ENCODE measurements around the gene MERTK. TPM values are rescaled to one million over a fixed set of nuclear protein-coding genes. Genes with fewer than 3 reads are reported as not detected.

Gene MERTK
- total and polyA plus RNA-seq, 2 donors (not counting 1 experiment from before 2014, with no cell fraction given), result 0.04 to 0.34 TPM

GRCh38 chr2:112048236-112048592, 149.8 kb downstream of the MERTK start:
- H3K27ac ChIP-seq (ENCODE audit: low read length in 2 of 2), result no peak overlapping the region
- no peak overlapping the region for H3K9ac ChIP-seq (ENCODE audit: low read length)
- Mint-ChIP-seq H3K27me3 (peaks cover 9% of the 10 kb centered on the region), H3K27ac (no peak overlapping the region), H3K4me3 (no peak overlapping the region), H3K4me1 (no peaks in the 10 kb centered on the region), H3K9me3 (ENCODE audit: insufficient read depth) (peaks cover 3% of the 10 kb centered on the region)
- H3K4me1 ChIP-seq (ENCODE audit: control insufficient read depth in 2 of 2, insufficient read depth in 2 of 2, low read length in 2 of 2), result no peaks in the 10 kb centered on the region
- ATAC-seq (ENCODE audit: low read depth), result no peak
- TF ChIP-seq CTCF (IDR thresholded peaks at IDR 0.05) (no peak), EZH2 (IDR thresholded peaks at IDR 0.05; ENCODE audit: borderline replicate concordance, insufficient read depth, low read depth, low read length, poor library complexity, severe bottlenecking) (no peak)
- H3K9me3 ChIP-seq (ENCODE audit: control extremely low read depth in 1 of 3, control insufficient read depth in 2 of 3, insufficient read depth in 1 of 3, low read length in 2 of 3), result peaks cover 0 to 9% (median 1%) of the 10 kb centered on the region in 3 donors
- no peak overlapping the region for H3K4me3 ChIP-seq (ENCODE audit: control extremely low read depth in 1 of 5, extremely low read depth in 1 of 5, insufficient read depth in 1 of 5, low read depth in 2 of 5, low read length in 4 of 5)
- no peaks in the 10 kb centered on the region for H3K36me3 ChIP-seq (replicated peaks in 1 of 2; ENCODE audit: control extremely low read depth in 1 of 2, control insufficient read depth in 1 of 2, extremely low read depth in 1 of 2, insufficient read depth in 2 of 2, low read length in 1 of 2)
- POLR2A ChIA-PET, result no interaction called here
- DNase-seq, result no peak
- no peak overlapping the region for H2AFZ ChIP-seq (ENCODE audit: insufficient read depth, low read depth, low read length, poor library complexity, severe bottlenecking)
- H3K27me3 ChIP-seq (replicated peaks in 1 of 4; ENCODE audit: control extremely low read depth in 1 of 4, control insufficient read depth in 3 of 4, insufficient read depth in 4 of 4, low read length in 3 of 4), result peaks cover 0 to 3% (median 0%) of the 10 kb centered on the region in 4 experiments
- CTCF ChIA-PET, result interaction anchor here (1.1 to 8.8 kb wide), 5 partner anchors 54 to 164 kb away, joined by 3 to 83 read pairs (median 5); partner anchors contain the start of gene ANAPC1
- H3K79me2 ChIP-seq (ENCODE audit: control insufficient read depth, insufficient read depth, low read length), result no peaks in the 10 kb centered on the region
- H4K20me1 ChIP-seq (ENCODE audit: control insufficient read depth, insufficient read depth, low read length, poor library complexity, severe bottlenecking), result no peaks in the 10 kb centered on the region
- WGBS (ENCODE audit: insufficient coverage), result 67% methylated on average over 3 of the region's 4 CpGs
- no peak overlapping the region for H3K4me2 ChIP-seq (replicated peaks; ENCODE audit: low read depth, low read length, poor library complexity, severe bottlenecking)
- intact Hi-C loops (cut with micrococcal nuclease), result loop anchor here (1.0 to 2.0 kb wide), 2 partner anchors 161 to 535 kb away; no protein-coding TSS in a partner anchor

- H3K79me2 ChIP-seq (ENCODE audit: control insufficient read depth, insufficient read depth, low read length), result no peaks in the 10 kb centered on the region
- H3K9me3 Mint-ChIP-seq (ENCODE audit: insufficient read depth), result peaks cover 3% of the 10 kb centered on the region
- peaks cover 0 to 9% (median 1%) of the 10 kb centered on the region in 3 donors for H3K9me3 ChIP-seq (ENCODE audit: control extremely low read depth in 1 of 3, control insufficient read depth in 2 of 3, insufficient read depth in 1 of 3, low read length in 2 of 3)
- no peak overlapping the region for H3K4me2 ChIP-seq (replicated peaks; ENCODE audit: low read depth, low read length, poor library complexity, severe bottlenecking)
- ATAC-seq (ENCODE audit: low read depth), result peak; percentile 82
- H4K20me1 ChIP-seq (ENCODE audit: control insufficient read depth, insufficient read depth, low read length, poor library complexity, severe bottlenecking), result no peaks in the 10 kb centered on the region
- H3K4me1 ChIP-seq (ENCODE audit: control insufficient read depth in 2 of 2, insufficient read depth in 2 of 2, low read length in 2 of 2), result peaks cover 6 to 7% of the 10 kb centered on the region in 2 donors
- H3K27ac Mint-ChIP-seq, result no peak overlapping the region
- H3K27me3 ChIP-seq (replicated peaks in 1 of 4; ENCODE audit: control extremely low read depth in 1 of 4, control insufficient read depth in 3 of 4, insufficient read depth in 4 of 4, low read length in 3 of 4), result peaks cover 0 to 3% (median 0%) of the 10 kb centered on the region in 4 experiments
- H3K4me1 Mint-ChIP-seq, result peaks cover 5% of the 10 kb centered on the region
- H3K9ac ChIP-seq (ENCODE audit: low read length), result no peak overlapping the region
- no peak overlapping the region for H3K4me3 Mint-ChIP-seq
- no CpG with 5 or more reads among the region's 3 CpGs for WGBS (ENCODE audit: insufficient coverage)
- intact Hi-C loops (cut with micrococcal nuclease), result loop anchor here (1.0 to 2.0 kb wide), 2 partner anchors 162 to 534 kb away; no protein-coding TSS in a partner anchor
- H2AFZ ChIP-seq (ENCODE audit: insufficient read depth, low read depth, low read length, poor library complexity, severe bottlenecking), result no peak overlapping the region
- no peak overlapping the region for H3K4me3 ChIP-seq (ENCODE audit: control extremely low read depth in 1 of 5, extremely low read depth in 1 of 5, insufficient read depth in 1 of 5, low read depth in 2 of 5, low read length in 4 of 5)
- no peak overlapping the region for H3K27ac ChIP-seq (ENCODE audit: low read length in 2 of 2)
- POLR2A ChIA-PET, result interaction anchor here (0.6 kb wide), 1 partner anchor 384 kb away, joined by 3 read pairs; the partner anchor contains the start of gene RGPD8
- peaks cover 9% of the 10 kb centered on the region for H3K27me3 Mint-ChIP-seq
- DNase-seq, result peak; percentile 68
- H3K36me3 ChIP-seq (replicated peaks in 1 of 2; ENCODE audit: control extremely low read depth in 1 of 2, control insufficient read depth in 1 of 2, extremely low read depth in 1 of 2, insufficient read depth in 2 of 2, low read length in 1 of 2), result no peaks in the 10 kb centered on the region
- peak; percentile 89 for TF ChIP-seq CTCF (IDR thresholded peaks at IDR 0.05)
- no peak for TF ChIP-seq EZH2 (IDR thresholded peaks at IDR 0.05; ENCODE audit: borderline replicate concordance, insufficient read depth, low read depth, low read length, poor library complexity, severe bottlenecking)
- CTCF ChIA-PET, result interaction anchor here (1.1 to 8.8 kb wide), 7 partner anchors 12 to 165 kb away, joined by 3 to 83 read pairs (median 5); partner anchors contain the start of gene ANAPC1
Measured at GRCh38 chr2:112048887-112049286, 150.5 kb downstream of the MERTK start.
